CD4-positive, alpha-beta T cell (primary cell): ENCODE results near the gene DDX28. TPM values are rescaled to one million over a fixed set of nuclear protein-coding genes. Genes with fewer than 3 reads are reported as not detected.

Experiments used
- ATAC-seq: fragments of 200-7000 bp; cut with Tn5 transposase; one replicate; pipeline ENCODE4 v1.10.0; 2022; ENCODE audit warnings: mild to moderate bottlenecking; ENCODE audit not compliant: poor library complexity
- CTCF ChIA-PET: fragments of 350-600 bp; sonication (Branson Sonifier 250); formaldehyde crosslinking; loops from one replicate; lab custom pipeline; 2021; ENCODE audit warnings: antibody characterized with exemption, inconsistent platforms; lab: Charles Lee
- POLR2A ChIA-PET: fragments of 350-600 bp; sonication (Branson Sonifier 250); formaldehyde crosslinking; loops from one replicate; lab custom pipeline; 2021; ENCODE audit warnings: antibody characterized with exemption, inconsistent platforms; lab: Charles Lee
- DNase-seq, 14 experiments: peaks; one replicate each; pipeline ENCODE4 v3.0.0-alpha.2; 2013 to 2020; ENCODE audit warnings: mixed read lengths in 2 of 14
- H3K27ac ChIP-seq, 2 donors: one replicate each; pipeline versions ENCODE4 v1.5.1 to v1.7.0; 2013; ENCODE audit warnings: low read length in 2 of 2, low read depth in 1 of 2, mild to moderate bottlenecking in 1 of 2
- H3K27me3 ChIP-seq, 2 experiments: 1 replicate in 1 of 2; 2 replicates in 1 of 2; pipeline versions ENCODE4 v1.6.1 to v1.7.0; 2013; ENCODE audit warnings: low read length in 2 of 2, control low read depth in 1 of 2, mild to moderate bottlenecking in 1 of 2, moderate library complexity in 1 of 2; ENCODE audit not compliant: insufficient read depth in 2 of 2, control insufficient read depth in 1 of 2
- H3K36me3 ChIP-seq: one replicate; pipeline ENCODE4 v1.6.1; 2013; ENCODE audit warnings: low read length, control low read depth; ENCODE audit not compliant: insufficient read depth
- H3K4me1 ChIP-seq: one replicate; pipeline ENCODE4 v1.6.1; 2013; ENCODE audit warnings: low read length, control low read depth; ENCODE audit not compliant: insufficient read depth
- H3K4me3 ChIP-seq: one replicate; pipeline ENCODE4 v1.5.1; 2013; ENCODE audit warnings: mild to moderate bottlenecking, low read length, moderate library complexity
- H3K9me3 ChIP-seq, 2 experiments: 1 replicate in 1 of 2; 2 replicates in 1 of 2; pipeline versions ENCODE4 v1.6.1 to v1.7.0; 2013; ENCODE audit warnings: low read length in 2 of 2, mild to moderate bottlenecking in 2 of 2, control low read depth in 1 of 2, moderate library complexity in 1 of 2; ENCODE audit not compliant: control insufficient read depth in 1 of 2, insufficient read depth in 1 of 2
- H3K27ac Mint-ChIP-seq: one replicate; pipeline ENCODE4 v1.8.0; 2020; ENCODE audit warnings: mixed read lengths
- H3K27me3 Mint-ChIP-seq: one replicate; pipeline ENCODE4 v1.8.0; 2021; ENCODE audit warnings: mixed read lengths
- H3K36me3 Mint-ChIP-seq: one replicate; pipeline ENCODE4 v1.8.0; 2021; ENCODE audit warnings: low read depth, mixed read lengths
- H3K4me1 Mint-ChIP-seq: one replicate; pipeline ENCODE4 v1.8.0; 2021; ENCODE audit warnings: low read depth, mixed read lengths
- H3K4me3 Mint-ChIP-seq: one replicate; pipeline ENCODE4 v1.8.0; 2020; ENCODE audit warnings: mild to moderate bottlenecking, mixed read lengths
- H3K9me3 Mint-ChIP-seq: one replicate; pipeline ENCODE4 v1.8.0; 2020; ENCODE audit warnings: mixed read lengths
- CTCF ChIP-seq: fragments of 200-600 bp; IDR thresholded peaks from one replicate; pipeline ENCODE4 v1.8.0; 2022; ENCODE audit warnings: antibody characterized with exemption, mild to moderate bottlenecking
- intact Hi-C, 2 experiments: fragments of 100-400 bp; cut with DNase I in 1 of 2; cut with micrococcal nuclease in 1 of 2; formaldehyde crosslinking; loops; one replicate each; pipeline versions ENCODE4 v1.15.1 to v1.9.0; 2023 to 2025; cut with DNase I, micrococcal nuclease
- total RNA-seq, 174 experiments: library from RNA in 2 of 174; stranded (reverse) in 2 of 174; gene quantifications; one replicate each; pipeline ENCODE4 v1.2.3 and lab custom pipeline; 2021 to 2026

Gene DDX28
- total RNA-seq, 2 experiments from 2014 or later: 18.9 to 19.4 TPM

GRCh38 chr16:68061396-68061795 is 38.4 kb upstream of the DDX28 start:
- Histone ChIP-seq H3K36me3 (peaks cover 5% of the 10 kb centered on the region), H3K27me3 (no peaks in the 10 kb centered on the region), H3K27ac (no peak overlapping the region), H3K9me3 (no peaks in the 10 kb centered on the region), H3K4me1 (peaks cover 71% of the 10 kb centered on the region), H3K4me3 (no peak overlapping the region)
- ChIA-PET CTCF (interaction anchor here (1.2 to 1.4 kb wide), 2 partner anchors 13 to 177 kb away, joined by 3 to 5 read pairs; no protein-coding TSS in a partner anchor), POLR2A (interaction anchor here (0.8 to 3.2 kb wide), 3 partner anchors 19 to 60 kb away, joined by 3 to 10 read pairs (median 3); partner anchors contain the start of gene NFATC3)
- TF ChIP-seq CTCF: no peak
- no peak for DNase-seq
- Mint-ChIP-seq H3K4me3 (no peak overlapping the region), H3K27ac (peak overlapping the region; percentile 50), H3K27me3 (no peaks in the 10 kb centered on the region), H3K36me3 (peaks cover 44% of the 10 kb centered on the region), H3K9me3 (no peaks in the 10 kb centered on the region), H3K4me1 (peaks cover 66% of the 10 kb centered on the region)
- ATAC-seq: no peak
- intact Hi-C loops: no loop called here

- TF ChIP-seq CTCF: no peak
- Histone ChIP-seq H3K36me3 (peaks cover 9% of the 10 kb centered on the region), H3K9me3 (no peaks in the 10 kb centered on the region), H3K4me3 (no peak overlapping the region), H3K27ac (no peak overlapping the region), H3K27me3 (no peaks in the 10 kb centered on the region), H3K4me1 (peaks cover 55% of the 10 kb centered on the region)
- Mint-ChIP-seq H3K9me3 (no peaks in the 10 kb centered on the region), H3K4me1 (peaks cover 55% of the 10 kb centered on the region), H3K27ac (peak overlapping the region; percentile 48), H3K36me3 (peaks cover 58% of the 10 kb centered on the region), H3K27me3 (no peaks in the 10 kb centered on the region), H3K4me3 (no peak overlapping the region)
- ChIA-PET CTCF (no interaction called here), POLR2A (no interaction called here)
- intact Hi-C loops: no loop called here
- DNase-seq: no peak
- no peak for ATAC-seq
These were observed 36.8 kb upstream of the DDX28 start for GRCh38 chr16:68059804-68060203.

GRCh38 chr16:68055395-68055794 is 32.4 kb upstream of the DDX28 start:
- H3K4me1 Mint-ChIP-seq: peaks cover 18% of the 10 kb centered on the region
- Histone ChIP-seq H3K4me1 (peaks cover 12% of the 10 kb centered on the region), H3K9me3 (no peaks in the 10 kb centered on the region), H3K27me3 (no peaks in the 10 kb centered on the region), H3K36me3 (peaks cover 22% of the 10 kb centered on the region), H3K27ac (no peak overlapping the region), H3K4me3 (no peak overlapping the region)
- intact Hi-C loops: no loop called here
- H3K27me3 Mint-ChIP-seq: no peaks in the 10 kb centered on the region
- H3K36me3 Mint-ChIP-seq: peaks cover 81% of the 10 kb centered on the region
- no peak overlapping the region for H3K4me3 Mint-ChIP-seq
- DNase-seq (no peak), ATAC-seq (no peak)
- POLR2A ChIA-PET: no interaction called here
- CTCF ChIA-PET: interaction anchor here (0.6 to 1.9 kb wide), 2 partner anchors 15 to 83 kb away, joined by 3 to 6 read pairs; no protein-coding TSS in a partner anchor
- H3K27ac Mint-ChIP-seq: no peak overlapping the region
- TF ChIP-seq CTCF: no peak
- H3K9me3 Mint-ChIP-seq: no peaks in the 10 kb centered on the region
